Erythroblast (primary cell): ENCODE measurements around the gene GNB2.

ENCODE experiments used
- GATA1 ChIP-seq: IDR thresholded peaks from 2 replicates; pipeline ENCODE4 v1.6.1; 2011; ENCODE audit warnings: low read depth, mild to moderate bottlenecking, control low read depth, low read length, moderate library complexity
- POLR2A ChIP-seq: IDR thresholded peaks from 2 replicates; pipeline ENCODE4 v1.6.1; 2011; ENCODE audit warnings: mild to moderate bottlenecking, low read length

DNA sequence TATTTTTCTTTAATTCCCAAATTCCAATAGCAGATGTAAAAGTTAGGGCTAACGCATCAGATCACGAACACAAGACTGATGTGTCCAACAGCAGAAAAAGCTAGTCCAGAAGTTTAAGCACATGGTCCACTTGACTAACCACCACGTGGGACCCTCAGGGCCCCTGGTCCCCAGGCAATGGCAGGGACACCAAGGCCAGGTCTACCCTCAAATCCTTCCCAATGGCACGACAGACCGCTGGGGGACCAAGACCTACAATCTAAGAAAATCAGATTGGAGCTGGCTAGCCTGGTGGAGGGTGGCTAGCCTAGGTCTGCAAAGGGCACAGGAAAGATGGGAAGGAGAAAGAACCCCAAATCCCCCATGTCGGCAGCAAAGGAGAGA, 19.0 kb downstream of the GNB2 start:
- no peak for TF ChIP-seq POLR2A
- TF ChIP-seq GATA1 = no peak
